IMR-90 (cell line): ENCODE results near the gene ADD2. TPM values are rescaled to one million over a fixed set of nuclear protein-coding genes. Genes with fewer than 3 reads are reported as not detected.

ENCODE experiments used
- ATAC-seq: fragments of 200-7000 bp; cut with Tn5 transposase; 2 replicates; pipeline ENCODE4 v1.9.1; 2020; ENCODE audit warnings: low read depth, mild to moderate bottlenecking, moderate library complexity
- BruUV-seq: library from RNA; stranded (reverse); fragments of 400-500 nt; replicated peaks from 2 replicates; lab custom pipeline; 2021; lab: Mats Ljungman, UMichigan
- CTCF ChIA-PET: fragments of 300-600 bp; formaldehyde crosslinking; extraction: SDS; loops from one replicate; lab custom pipeline; 2021; ENCODE audit warnings: antibody characterized with exemption; lab: Yijun Ruan, JAX
- POLR2A ChIA-PET: fragments of 300-600 bp; sonication (Branson Sonifier 250); formaldehyde crosslinking; loops from one replicate; lab custom pipeline; 2022; ENCODE audit warnings: antibody characterized with exemption; ENCODE audit not compliant: unreplicated experiment; lab: Charles Lee
- DNase-seq: peaks from one replicate; pipeline ENCODE4 v3.0.0; 2013
- H2AFZ ChIP-seq: replicated peaks from 2 replicates; pipeline ENCODE3; 2013; ENCODE audit warnings: low read length, mild to moderate bottlenecking; ENCODE audit not compliant: poor library complexity
- H2AK5ac ChIP-seq: 2 replicates; pipeline ENCODE4 v1.6.1; 2013; ENCODE audit warnings: low read depth, low read length, inconsistent platforms
- H2AK9ac ChIP-seq: replicated peaks from 2 replicates; pipeline ENCODE3; 2013; ENCODE audit warnings: mild to moderate bottlenecking, low read depth, low read length, moderate library complexity; ENCODE audit not compliant: poor library complexity
- H2BK120ac ChIP-seq: 2 replicates; pipeline ENCODE4 v1.6.1; 2013; ENCODE audit warnings: low read depth, low read length, inconsistent platforms
- H2BK15ac ChIP-seq: 3 replicates; pipeline ENCODE4 v1.6.1; 2013; ENCODE audit warnings: low read depth, low read length, inconsistent platforms
- H2BK20ac ChIP-seq: 2 replicates; pipeline ENCODE4 v1.6.1; 2013; ENCODE audit warnings: low read depth, mild to moderate bottlenecking, inconsistent platforms, low read length, moderate library complexity
- H2BK5ac ChIP-seq: 2 replicates; pipeline ENCODE4 v1.6.1; 2013; ENCODE audit warnings: mild to moderate bottlenecking, low read depth, low read length, inconsistent platforms; ENCODE audit not compliant: poor library complexity, severe bottlenecking
- H3K14ac ChIP-seq: replicated peaks from 2 replicates; pipeline ENCODE4 v1.6.1; 2013; ENCODE audit warnings: low read depth, low read length, inconsistent platforms
- H3K18ac ChIP-seq: 2 replicates; pipeline ENCODE4 v1.6.1; 2013; ENCODE audit warnings: low read depth, low read length, control low read depth
- H3K23ac ChIP-seq: 2 replicates; pipeline ENCODE4 v1.6.1; 2013; ENCODE audit warnings: low read depth, low read length, inconsistent platforms
- H3K27ac ChIP-seq: 2 replicates; pipeline ENCODE4 v1.5.1; 2013; ENCODE audit warnings: mild to moderate bottlenecking, control low read depth, low read length; ENCODE audit not compliant: insufficient read depth
- H3K27me3 ChIP-seq: 2 replicates; pipeline ENCODE4 v1.6.1; 2013; ENCODE audit warnings: low read length; ENCODE audit not compliant: control insufficient read depth, insufficient read depth
- H3K36me3 ChIP-seq: 2 replicates; pipeline ENCODE4 v1.6.1; 2013; ENCODE audit warnings: low read length, mixed read lengths; ENCODE audit not compliant: control insufficient read depth, insufficient read depth
- H3K4ac ChIP-seq: 2 replicates; pipeline ENCODE4 v1.6.1; 2013; ENCODE audit warnings: low read depth, low read length, inconsistent platforms
- H3K4me1 ChIP-seq: 2 replicates; pipeline ENCODE4 v1.6.1; 2013; ENCODE audit warnings: low read length, mixed read lengths; ENCODE audit not compliant: control insufficient read depth, insufficient read depth
- H3K4me2 ChIP-seq: 2 replicates; pipeline ENCODE4 v1.6.1; 2013; ENCODE audit warnings: low read depth, mild to moderate bottlenecking, control low read depth, low read length, moderate library complexity
- H3K4me3 ChIP-seq: 2 replicates; pipeline ENCODE4 v1.5.1; 2013; ENCODE audit warnings: low read depth, mild to moderate bottlenecking, control low read depth, low read length, moderate library complexity; ENCODE audit not compliant: insufficient read depth
- H3K56ac ChIP-seq: 2 replicates; pipeline ENCODE4 v1.6.1; 2013; ENCODE audit warnings: low read length, inconsistent platforms; ENCODE audit not compliant: insufficient read depth; ENCODE audit errors: extremely low read depth
- H3K79me1 ChIP-seq, 2 experiments: 2 replicates each; pipeline ENCODE4 v1.6.1; 2013; ENCODE audit warnings: low read length in 2 of 2, inconsistent platforms in 1 of 2, low read depth in 1 of 2
- H3K9ac ChIP-seq: 2 replicates; pipeline ENCODE4 v1.6.1; 2013; ENCODE audit warnings: low read depth, low read length, control low read depth
- H3K9me1 ChIP-seq: 2 replicates; pipeline ENCODE4 v1.6.1; 2013; ENCODE audit warnings: low read length, inconsistent platforms; ENCODE audit not compliant: insufficient read depth
- H3K9me3 ChIP-seq: 2 replicates; pipeline ENCODE4 v1.6.1; 2013; ENCODE audit warnings: low read length; ENCODE audit not compliant: control insufficient read depth, insufficient read depth
- H4K20me1 ChIP-seq: 2 replicates; pipeline ENCODE4 v1.6.1; 2013; ENCODE audit warnings: low read length, inconsistent platforms; ENCODE audit not compliant: insufficient read depth
- H4K5ac ChIP-seq: 2 replicates; pipeline ENCODE4 v1.6.1; 2013; ENCODE audit warnings: mild to moderate bottlenecking, low read depth, low read length, control low read depth
- H4K8ac ChIP-seq, 2 experiments: 2 replicates each; pipeline ENCODE4 v1.6.1; 2013; ENCODE audit warnings: low read depth in 2 of 2, low read length in 2 of 2, control low read depth in 1 of 2, inconsistent platforms in 1 of 2
- H4K91ac ChIP-seq: 2 replicates; pipeline ENCODE4 v1.6.1; 2013; ENCODE audit warnings: low read depth, low read length, inconsistent platforms; ENCODE audit not compliant: insufficient read depth
- BHLHE40 ChIP-seq: fragments of 150-350 bp; IDR thresholded peaks from 2 replicates; pipeline ENCODE4 v1.6.1; 2016; ENCODE audit warnings: mild to moderate bottlenecking, low read depth, low read length
- CEBPB ChIP-seq: IDR thresholded peaks from 2 replicates; pipeline ENCODE4 v1.6.1; 2012; ENCODE audit warnings: low read depth, low read length, improper control_type of control experiment
- CHD1 ChIP-seq: IDR thresholded peaks from 2 replicates; pipeline ENCODE4 v1.6.1; 2012; ENCODE audit warnings: low read depth, low read length, improper control_type of control experiment
- FOS ChIP-seq: fragments of 150-350 bp; IDR thresholded peaks from 2 replicates; pipeline ENCODE4 v1.6.1; 2016; ENCODE audit warnings: low read depth, low read length
- MAFK ChIP-seq: IDR thresholded peaks from 2 replicates; pipeline ENCODE4 v1.6.1; 2012; ENCODE audit warnings: low read depth, low read length, improper control_type of control experiment
- MAZ ChIP-seq: IDR thresholded peaks from 2 replicates; pipeline ENCODE4 v1.6.1; 2012; ENCODE audit warnings: low read depth, mild to moderate bottlenecking, low read length, improper control_type of control experiment, moderate library complexity, borderline replicate concordance
- MXI1 ChIP-seq: IDR thresholded peaks from 2 replicates; pipeline ENCODE4 v1.6.1; 2012; ENCODE audit warnings: low read depth, mild to moderate bottlenecking, low read length, moderate library complexity, borderline replicate concordance
- NFE2L2 ChIP-seq: fragments of 150-350 bp; IDR thresholded peaks from 2 replicates; pipeline ENCODE4 v1.6.1; 2016; ENCODE audit warnings: low read depth, mild to moderate bottlenecking, low read length
- POLR2A ChIP-seq: IDR thresholded peaks from 2 replicates; pipeline ENCODE4 v1.6.1; 2012; ENCODE audit warnings: mild to moderate bottlenecking, low read depth, low read length
- RAD21 ChIP-seq: IDR thresholded peaks from 2 replicates; pipeline ENCODE4 v1.6.1; 2012; ENCODE audit warnings: low read length, improper control_type of control experiment
- RCOR1 ChIP-seq: IDR thresholded peaks from 2 replicates; pipeline ENCODE4 v1.6.1; 2012; ENCODE audit warnings: mild to moderate bottlenecking, low read length, improper control_type of control experiment; ENCODE audit not compliant: insufficient replicate concordance
- RFX5 ChIP-seq: IDR thresholded peaks from 2 replicates; pipeline ENCODE4 v1.8.0; 2012; ENCODE audit warnings: low read depth, mild to moderate bottlenecking, low read length, moderate library complexity
- SMC3 ChIP-seq: fragments of 150-350 bp; IDR thresholded peaks from 2 replicates; pipeline ENCODE4 v1.6.1; 2016; ENCODE audit warnings: low read depth, mild to moderate bottlenecking, antibody characterized with exemption, low read length, moderate library complexity
- WGBS, 2 experiments: methylation state at CpG; one replicate each; pipeline versions ENCODE4 v1.1.5 to v1.1.7; 2013; ENCODE audit warnings: missing lambda C conversion rate in 2 of 2; ENCODE audit not compliant: insufficient read length in 1 of 2; ENCODE audit errors: extremely low coverage in 2 of 2; 5-methylcytosine and 5-hydroxymethylcytosine counted together
- dilution Hi-C: fragments of 300-500 bp; cut with HindIII; formaldehyde crosslinking; loops from one replicate; pipeline ENCODE4 v1.14.3; 2018; ENCODE audit warnings: low sequenced_read_pairs; ENCODE audit not compliant: unreplicated experiment
- in situ Hi-C: fragments of 300-500 bp; cut with MboI; formaldehyde crosslinking; loops from 3 replicates; pipeline ENCODE4 v1.14.3; 2019; ENCODE audit warnings: low sequenced_read_pairs, inconsistent platforms, mixed read lengths
- intact Hi-C: fragments of 100-400 bp; cut with micrococcal nuclease; formaldehyde crosslinking; loops from 2 replicates; pipeline ENCODE4 v1.10.0; 2022
- polyA plus RNA-seq, 3 experiments: library from polyadenylated mRNA; depleted of rRNA; stranded (reverse); fragments of >200 nt; gene quantifications; 2 replicates each; pipeline ENCODE4 v1.2.3, GENCODE V29; 2012; ENCODE audit warnings: low replicate concordance in 1 of 3
- total RNA-seq: library from RNA; depleted of rRNA; stranded (reverse); fragments of >200 nt; gene quantifications from 2 replicates; pipeline ENCODE4 v1.2.3, GENCODE V29; 2012
- TF ChIP-seq, protein P1 (sequence below): fragments of 150-350 bp; IDR thresholded peaks from 2 replicates; pipeline ENCODE4 v1.6.1; 2016; ENCODE audit warnings: low read depth, mild to moderate bottlenecking, low read length, moderate library complexity, borderline replicate concordance
- TF ChIP-seq, protein P2 (sequence below): fragments of 150-350 bp; IDR thresholded peaks from 2 replicates; pipeline ENCODE4 v1.6.1; 2017; ENCODE audit warnings: mild to moderate bottlenecking, antibody characterized with exemption, low read length, low read depth
- TF ChIP-seq, protein P3 (sequence below): conservative IDR thresholded peaks from 2 replicates; pipeline ENCODE4 v1.5.1; 2012; ENCODE audit warnings: mild to moderate bottlenecking, low read depth, low read length, improper control_type of control experiment

Gene ADD2
- total and polyA plus RNA-seq, 2 of the 4 experiments (the other 2 are of a cell fraction): not detected

DNA sequence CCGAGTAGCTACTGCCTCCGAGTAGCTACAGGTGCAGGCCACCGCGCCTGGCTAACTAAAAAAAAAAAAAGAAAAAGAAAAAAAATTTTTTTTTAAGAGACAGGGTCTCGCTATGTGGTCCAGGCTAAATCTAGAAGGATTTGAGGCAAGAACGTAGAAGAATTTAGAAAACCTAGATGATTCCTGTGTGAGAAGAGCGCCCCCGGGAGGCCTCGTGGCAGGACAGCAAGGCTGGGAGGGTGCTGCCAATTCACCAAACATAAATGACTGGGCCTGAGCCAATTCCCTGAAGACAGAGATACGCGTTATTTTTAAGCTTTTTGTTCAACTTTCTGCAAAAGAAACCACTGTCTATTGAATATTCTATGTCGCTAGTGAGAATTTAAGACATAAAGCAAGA is 124.3 kb downstream of the ADD2 start:
- Histone ChIP-seq H4K91ac (no peak overlapping the region), H2AFZ (no peak overlapping the region), H3K4me1 (no peaks in the 10 kb centered on the region), H2AK9ac (no peak overlapping the region), H3K4me2 (no peak overlapping the region), H3K14ac (no peak overlapping the region), H3K9me3 (no peaks in the 10 kb centered on the region), H3K23ac (no peak overlapping the region), H3K27ac (no peak overlapping the region), H4K8ac (no peak overlapping the region), H2BK120ac (no peak overlapping the region), H3K9me1 (no peaks in the 10 kb centered on the region), H2AK5ac (no peak overlapping the region), H3K36me3 (no peaks in the 10 kb centered on the region), H3K9ac (no peak overlapping the region), H3K79me1 (no peaks in the 10 kb centered on the region), H3K4me3 (no peak overlapping the region), H3K56ac (no peak overlapping the region), H2BK5ac (no peak overlapping the region), H3K18ac (no peak overlapping the region), H2BK15ac (no peak overlapping the region), H3K4ac (no peak overlapping the region), H3K27me3 (peaks cover 9% of the 10 kb centered on the region), H2BK20ac (no peak overlapping the region), H4K20me1 (no peaks in the 10 kb centered on the region), H4K5ac (no peak overlapping the region)
- WGBS, 2 experiments: 100% methylated on average over 1 of the region's 12 CpGs; no CpG with 5 or more reads in 1 of the 2 experiments
- dilution Hi-C loops (no loop called here), intact Hi-C loops (no loop called here), in situ Hi-C loops (no loop called here)
- BruUV-seq: no TSS peak
- DNase-seq (no peak), ATAC-seq (no peak)
- ChIA-PET POLR2A (no interaction called here), CTCF (interaction anchor here (2.3 kb wide), 1 partner anchor 340 kb away, joined by 6 read pairs; no protein-coding TSS in a partner anchor)
- TF ChIP-seq RFX5 (no peak), NFE2L2 (no peak), RAD21 (no peak), SMC3 (no peak), FOS (no peak), BHLHE40 (no peak), POLR2A (no peak), CHD1 (no peak), MAZ (no peak), MXI1 (no peak), RCOR1 (no peak), MAFK (no peak), CEBPB (no peak)
- TF ChIP-seq, protein P1, sequence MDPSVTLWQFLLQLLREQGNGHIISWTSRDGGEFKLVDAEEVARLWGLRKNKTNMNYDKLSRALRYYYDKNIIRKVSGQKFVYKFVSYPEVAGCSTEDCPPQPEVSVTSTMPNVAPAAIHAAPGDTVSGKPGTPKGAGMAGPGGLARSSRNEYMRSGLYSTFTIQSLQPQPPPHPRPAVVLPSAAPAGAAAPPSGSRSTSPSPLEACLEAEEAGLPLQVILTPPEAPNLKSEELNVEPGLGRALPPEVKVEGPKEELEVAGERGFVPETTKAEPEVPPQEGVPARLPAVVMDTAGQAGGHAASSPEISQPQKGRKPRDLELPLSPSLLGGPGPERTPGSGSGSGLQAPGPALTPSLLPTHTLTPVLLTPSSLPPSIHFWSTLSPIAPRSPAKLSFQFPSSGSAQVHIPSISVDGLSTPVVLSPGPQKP: no peak
- TF ChIP-seq, protein P2, sequence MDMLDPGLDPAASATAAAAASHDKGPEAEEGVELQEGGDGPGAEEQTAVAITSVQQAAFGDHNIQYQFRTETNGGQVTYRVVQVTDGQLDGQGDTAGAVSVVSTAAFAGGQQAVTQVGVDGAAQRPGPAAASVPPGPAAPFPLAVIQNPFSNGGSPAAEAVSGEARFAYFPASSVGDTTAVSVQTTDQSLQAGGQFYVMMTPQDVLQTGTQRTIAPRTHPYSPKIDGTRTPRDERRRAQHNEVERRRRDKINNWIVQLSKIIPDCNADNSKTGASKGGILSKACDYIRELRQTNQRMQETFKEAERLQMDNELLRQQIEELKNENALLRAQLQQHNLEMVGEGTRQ: no peak
- TF ChIP-seq, protein P3, sequence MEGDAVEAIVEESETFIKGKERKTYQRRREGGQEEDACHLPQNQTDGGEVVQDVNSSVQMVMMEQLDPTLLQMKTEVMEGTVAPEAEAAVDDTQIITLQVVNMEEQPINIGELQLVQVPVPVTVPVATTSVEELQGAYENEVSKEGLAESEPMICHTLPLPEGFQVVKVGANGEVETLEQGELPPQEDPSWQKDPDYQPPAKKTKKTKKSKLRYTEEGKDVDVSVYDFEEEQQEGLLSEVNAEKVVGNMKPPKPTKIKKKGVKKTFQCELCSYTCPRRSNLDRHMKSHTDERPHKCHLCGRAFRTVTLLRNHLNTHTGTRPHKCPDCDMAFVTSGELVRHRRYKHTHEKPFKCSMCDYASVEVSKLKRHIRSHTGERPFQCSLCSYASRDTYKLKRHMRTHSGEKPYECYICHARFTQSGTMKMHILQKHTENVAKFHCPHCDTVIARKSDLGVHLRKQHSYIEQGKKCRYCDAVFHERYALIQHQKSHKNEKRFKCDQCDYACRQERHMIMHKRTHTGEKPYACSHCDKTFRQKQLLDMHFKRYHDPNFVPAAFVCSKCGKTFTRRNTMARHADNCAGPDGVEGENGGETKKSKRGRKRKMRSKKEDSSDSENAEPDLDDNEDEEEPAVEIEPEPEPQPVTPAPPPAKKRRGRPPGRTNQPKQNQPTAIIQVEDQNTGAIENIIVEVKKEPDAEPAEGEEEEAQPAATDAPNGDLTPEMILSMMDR: no peak; the same call in 1 of the 2 replicates
